ENCODE measurements around the gene THNSL1.
A peak's percentile ranks its signal among the peaks of the same experiment; 100 is the strongest.

Gene THNSL1

GRCh38 chr10:25048450-25048849 is 32.0 kb downstream of the THNSL1 start:
- H3K36me3 ChIP-seq (replicated peaks) = no peaks in the 10 kb centered on the region
- DNase-seq = no peak
- TF ChIP-seq CTCF (IDR thresholded peaks at IDR 0.05; ENCODE audit: low read depth, low read length, missing control alignments) = no peak
- H3K4me3 ChIP-seq (ENCODE audit: low read depth, low read length) = no peak overlapping the region
- H3K27ac ChIP-seq = no peak overlapping the region
- in situ Hi-C loops (cut with HindIII; ENCODE audit: low pct_ligation_motif_present, low sequenced_read_pairs) = no loop called here
- no peaks in the 10 kb centered on the region for H3K27me3 ChIP-seq (replicated peaks)

- no peak overlapping the region for H3K27ac ChIP-seq
- TF ChIP-seq CTCF (IDR thresholded peaks at IDR 0.05; ENCODE audit: low read depth, low read length, missing control alignments) = no peak
- in situ Hi-C loops (cut with HindIII; ENCODE audit: low pct_ligation_motif_present, low sequenced_read_pairs) = no loop called here
- DNase-seq = no peak
- H3K36me3 ChIP-seq (replicated peaks) = no peaks in the 10 kb centered on the region
- no peak overlapping the region for H3K4me3 ChIP-seq (ENCODE audit: low read depth, low read length)
- H3K27me3 ChIP-seq (replicated peaks) = no peaks in the 10 kb centered on the region
These were observed 33.6 kb downstream of the THNSL1 start for GRCh38 chr10:25049966-25050365.

- Histone ChIP-seq H3K27me3 (replicated peaks) (no peaks in the 10 kb centered on the region), H3K36me3 (replicated peaks) (no peaks in the 10 kb centered on the region), H3K27ac (no peak overlapping the region), H3K4me3 (ENCODE audit: low read depth, low read length) (no peak overlapping the region)
- DNase-seq = peak; percentile 24
- in situ Hi-C loops (cut with HindIII; ENCODE audit: low pct_ligation_motif_present, low sequenced_read_pairs) = no loop called here
- TF ChIP-seq CTCF (IDR thresholded peaks at IDR 0.05; ENCODE audit: low read depth, low read length, missing control alignments) = no peak
These were observed 34.0 kb downstream of the THNSL1 start for GRCh38 chr10:25050402-25050801.

- Histone ChIP-seq H3K27me3 (replicated peaks) (no peaks in the 10 kb centered on the region), H3K4me3 (ENCODE audit: low read depth, low read length) (no peak overlapping the region), H3K27ac (no peak overlapping the region), H3K36me3 (replicated peaks) (no peaks in the 10 kb centered on the region)
- TF ChIP-seq CTCF (IDR thresholded peaks at IDR 0.05; ENCODE audit: low read depth, low read length, missing control alignments) = no peak
- DNase-seq = no peak
- in situ Hi-C loops (cut with HindIII; ENCODE audit: low pct_ligation_motif_present, low sequenced_read_pairs) = no loop called here
These were observed 35.6 kb downstream of the THNSL1 start for GRCh38 chr10:25052012-25052411.

- H3K36me3 ChIP-seq (replicated peaks) = no peaks in the 10 kb centered on the region
- no peaks in the 10 kb centered on the region for H3K27me3 ChIP-seq (replicated peaks)
- no peak for TF ChIP-seq CTCF (IDR thresholded peaks at IDR 0.05; ENCODE audit: low read depth, low read length, missing control alignments)
- in situ Hi-C loops (cut with HindIII; ENCODE audit: low pct_ligation_motif_present, low sequenced_read_pairs) = no loop called here
- H3K4me3 ChIP-seq (ENCODE audit: low read depth, low read length) = no peak overlapping the region
- no peak overlapping the region for H3K27ac ChIP-seq
- no peak for DNase-seq
These were observed 40.3 kb downstream of the THNSL1 start for GRCh38 chr10:25056726-25057125.

GRCh38 chr10:25057886-25058285 is 41.5 kb downstream of the THNSL1 start:
- TF ChIP-seq CTCF (IDR thresholded peaks at IDR 0.05; ENCODE audit: low read depth, low read length, missing control alignments) = no peak
- in situ Hi-C loops (cut with HindIII; ENCODE audit: low pct_ligation_motif_present, low sequenced_read_pairs) = no loop called here
- no peak for DNase-seq
- Histone ChIP-seq H3K27ac (no peak overlapping the region), H3K4me3 (ENCODE audit: low read depth, low read length) (no peak overlapping the region), H3K27me3 (replicated peaks) (no peaks in the 10 kb centered on the region), H3K36me3 (replicated peaks) (no peaks in the 10 kb centered on the region)

Data from brain microvascular endothelial cell (primary cell).